ENCODE data around the gene RTN4R. TPM values are rescaled to one million over a fixed set of nuclear protein-coding genes. Genes with fewer than 3 reads are reported as not detected.
A peak's percentile ranks its signal among the peaks of the same experiment; 100 is the strongest.

RTN4R gene
- total and polyA plus RNA-seq, 9 of the 15 experiments (the other 6 are each of a cell fraction or from before 2014, with no cell fraction given) = 0.04 to 2.8 (median 1.4) TPM; not detected in 3

GRCh38 chr22:20211997-20212753 lies 55.9 kb downstream of the RTN4R start (continued):
- TF ChIP-seq USF2 (CRISPR knock-in tag; IDR thresholded peaks at IDR 0.05) (peak; percentile 65; the same call in 1 of the 2 replicates), CBX1 (IDR thresholded peaks at IDR 0.05; ENCODE audit: low read depth) (no peak), ZNF253 (CRISPR knock-in tag; conservative IDR thresholded peaks at IDR 0.05) (no peak), NR1H2 (CRISPR knock-in tag; IDR thresholded peaks at IDR 0.05) (no peak), TAF9B (IDR thresholded peaks at IDR 0.05; ENCODE audit: partially characterized antibody) (no peak), ZKSCAN3 (CRISPR knock-in tag; IDR thresholded peaks at IDR 0.05) (no peak), SIRT6 (IDR thresholded peaks at IDR 0.05; ENCODE audit: low read depth, low read length) (peak; percentile 34), KLF6 (CRISPR knock-in tag; IDR thresholded peaks at IDR 0.05; ENCODE audit: borderline replicate concordance) (no peak), SRSF3 (IDR thresholded peaks at IDR 0.05; ENCODE audit: insufficient read depth, low read length) (no peak), PCBP1 (IDR thresholded peaks at IDR 0.05; ENCODE audit: low read depth, low read length, poor library complexity, severe bottlenecking) (peak; percentile 57), SRSF7 (optimal IDR thresholded peaks at IDR 0.05; ENCODE audit: low read depth, low read length) (no peak), FOXP4 (CRISPR knock-in tag; IDR thresholded peaks at IDR 0.05; ENCODE audit: borderline replicate concordance) (no peak), BRF1 (IDR thresholded peaks at IDR 0.05; ENCODE audit: borderline replicate concordance, extremely low read depth, insufficient read length) (no peak), SMAD1 (IDR thresholded peaks at IDR 0.05; ENCODE audit: low read depth, low read length, partially characterized antibody) (peak; percentile 21), TAF7 (tag; IDR thresholded peaks at IDR 0.05) (no peak), PTBP1 (IDR thresholded peaks at IDR 0.05; ENCODE audit: low read depth, low read length) (no peak), SMARCC2 (IDR thresholded peaks at IDR 0.05; ENCODE audit: low read depth) (no peak)
- TF ChIP-seq, protein P1, sequence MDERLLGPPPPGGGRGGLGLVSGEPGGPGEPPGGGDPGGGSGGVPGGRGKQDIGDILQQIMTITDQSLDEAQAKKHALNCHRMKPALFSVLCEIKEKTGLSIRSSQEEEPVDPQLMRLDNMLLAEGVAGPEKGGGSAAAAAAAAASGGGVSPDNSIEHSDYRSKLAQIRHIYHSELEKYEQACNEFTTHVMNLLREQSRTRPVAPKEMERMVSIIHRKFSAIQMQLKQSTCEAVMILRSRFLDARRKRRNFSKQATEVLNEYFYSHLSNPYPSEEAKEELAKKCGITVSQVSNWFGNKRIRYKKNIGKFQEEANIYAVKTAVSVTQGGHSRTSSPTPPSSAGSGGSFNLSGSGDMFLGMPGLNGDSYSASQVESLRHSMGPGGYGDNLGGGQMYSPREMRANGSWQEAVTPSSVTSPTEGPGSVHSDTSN (CRISPR knock-in tag; IDR thresholded peaks at IDR 0.05; ENCODE audit: low read depth) = 0 out of 2 replicates have a peak, but pooled peaks have one; percentile 2
- TF ChIP-seq, protein P1 (tag; conservative IDR thresholded peaks at IDR 0.05; ENCODE audit: low read depth) = no peak

Measured in K562 (cell line).